Measurements from ENCODE around the gene CELA2A.
"Not testable (repeated sequence)": the region's sequence is repeated elsewhere in the genome, so short reads cannot be mapped to it uniquely, and the experiment has no call there.

DNA sequence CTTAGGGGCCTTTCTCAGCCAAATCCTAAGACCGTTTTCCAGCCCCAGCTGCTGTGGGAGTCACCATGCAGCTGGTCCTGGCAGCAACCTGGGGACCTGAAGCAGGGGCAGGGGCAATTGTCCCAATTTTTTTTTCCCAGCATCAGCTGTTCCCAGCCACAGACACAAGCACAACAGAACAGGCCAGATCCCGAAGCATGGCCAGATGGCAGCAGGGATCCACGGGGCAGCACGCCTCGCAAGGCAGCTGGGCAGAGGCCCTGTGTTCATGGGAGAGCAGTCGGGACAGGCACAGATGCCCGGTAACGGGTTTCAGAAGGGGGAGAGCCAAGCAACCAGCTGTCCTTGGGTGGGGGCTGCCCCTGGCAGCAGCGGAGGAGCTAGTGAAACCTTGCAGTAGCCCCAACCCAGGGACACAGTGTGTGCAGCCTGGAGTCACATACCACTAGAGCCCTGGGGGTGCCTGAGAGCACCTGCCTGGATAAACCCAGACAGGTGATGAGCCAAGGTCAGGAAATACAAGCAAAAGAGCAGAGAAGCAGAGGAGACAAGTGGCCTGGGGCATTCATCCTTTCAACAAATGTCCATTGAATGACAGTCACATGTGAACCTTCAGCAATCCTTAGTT is 13.4 kb downstream of the CELA2A start:
- not testable (repeated sequence) for TF ChIP-seq TCF7L2 (IDR thresholded peaks at IDR 0.05; ENCODE audit: low read depth, low read length); CTCF (IDR thresholded peaks at IDR 0.05); POLR2AphosphoS5 (IDR thresholded peaks at IDR 0.05; ENCODE audit: low read depth, low read length); SIN3A (IDR thresholded peaks at IDR 0.05; ENCODE audit: borderline replicate concordance, insufficient read depth, low read depth, low read length)
- TF ChIP-seq, protein P1, sequence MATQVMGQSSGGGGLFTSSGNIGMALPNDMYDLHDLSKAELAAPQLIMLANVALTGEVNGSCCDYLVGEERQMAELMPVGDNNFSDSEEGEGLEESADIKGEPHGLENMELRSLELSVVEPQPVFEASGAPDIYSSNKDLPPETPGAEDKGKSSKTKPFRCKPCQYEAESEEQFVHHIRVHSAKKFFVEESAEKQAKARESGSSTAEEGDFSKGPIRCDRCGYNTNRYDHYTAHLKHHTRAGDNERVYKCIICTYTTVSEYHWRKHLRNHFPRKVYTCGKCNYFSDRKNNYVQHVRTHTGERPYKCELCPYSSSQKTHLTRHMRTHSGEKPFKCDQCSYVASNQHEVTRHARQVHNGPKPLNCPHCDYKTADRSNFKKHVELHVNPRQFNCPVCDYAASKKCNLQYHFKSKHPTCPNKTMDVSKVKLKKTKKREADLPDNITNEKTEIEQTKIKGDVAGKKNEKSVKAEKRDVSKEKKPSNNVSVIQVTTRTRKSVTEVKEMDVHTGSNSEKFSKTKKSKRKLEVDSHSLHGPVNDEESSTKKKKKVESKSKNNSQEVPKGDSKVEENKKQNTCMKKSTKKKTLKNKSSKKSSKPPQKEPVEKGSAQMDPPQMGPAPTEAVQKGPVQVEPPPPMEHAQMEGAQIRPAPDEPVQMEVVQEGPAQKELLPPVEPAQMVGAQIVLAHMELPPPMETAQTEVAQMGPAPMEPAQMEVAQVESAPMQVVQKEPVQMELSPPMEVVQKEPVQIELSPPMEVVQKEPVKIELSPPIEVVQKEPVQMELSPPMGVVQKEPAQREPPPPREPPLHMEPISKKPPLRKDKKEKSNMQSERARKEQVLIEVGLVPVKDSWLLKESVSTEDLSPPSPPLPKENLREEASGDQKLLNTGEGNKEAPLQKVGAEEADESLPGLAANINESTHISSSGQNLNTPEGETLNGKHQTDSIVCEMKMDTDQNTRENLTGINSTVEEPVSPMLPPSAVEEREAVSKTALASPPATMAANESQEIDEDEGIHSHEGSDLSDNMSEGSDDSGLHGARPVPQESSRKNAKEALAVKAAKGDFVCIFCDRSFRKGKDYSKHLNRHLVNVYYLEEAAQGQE (IDR thresholded peaks at IDR 0.05; ENCODE audit: insufficient read depth in 1 of 2, low read depth in 2 of 2, low read length in 1 of 2) = not testable (repeated sequence)
